Amniotic stem cell (primary cell): Measurements from ENCODE around the gene DEPDC5.
"Not testable (repeated sequence)": the region's sequence is repeated elsewhere in the genome, so short reads cannot be mapped to it uniquely, and the experiment has no call there.

Experiments
- DNase-seq: peaks from one replicate; lab custom pipeline; 2025; lab: John Stamatoyannopoulos, UW

Gene DEPDC5

DNA sequence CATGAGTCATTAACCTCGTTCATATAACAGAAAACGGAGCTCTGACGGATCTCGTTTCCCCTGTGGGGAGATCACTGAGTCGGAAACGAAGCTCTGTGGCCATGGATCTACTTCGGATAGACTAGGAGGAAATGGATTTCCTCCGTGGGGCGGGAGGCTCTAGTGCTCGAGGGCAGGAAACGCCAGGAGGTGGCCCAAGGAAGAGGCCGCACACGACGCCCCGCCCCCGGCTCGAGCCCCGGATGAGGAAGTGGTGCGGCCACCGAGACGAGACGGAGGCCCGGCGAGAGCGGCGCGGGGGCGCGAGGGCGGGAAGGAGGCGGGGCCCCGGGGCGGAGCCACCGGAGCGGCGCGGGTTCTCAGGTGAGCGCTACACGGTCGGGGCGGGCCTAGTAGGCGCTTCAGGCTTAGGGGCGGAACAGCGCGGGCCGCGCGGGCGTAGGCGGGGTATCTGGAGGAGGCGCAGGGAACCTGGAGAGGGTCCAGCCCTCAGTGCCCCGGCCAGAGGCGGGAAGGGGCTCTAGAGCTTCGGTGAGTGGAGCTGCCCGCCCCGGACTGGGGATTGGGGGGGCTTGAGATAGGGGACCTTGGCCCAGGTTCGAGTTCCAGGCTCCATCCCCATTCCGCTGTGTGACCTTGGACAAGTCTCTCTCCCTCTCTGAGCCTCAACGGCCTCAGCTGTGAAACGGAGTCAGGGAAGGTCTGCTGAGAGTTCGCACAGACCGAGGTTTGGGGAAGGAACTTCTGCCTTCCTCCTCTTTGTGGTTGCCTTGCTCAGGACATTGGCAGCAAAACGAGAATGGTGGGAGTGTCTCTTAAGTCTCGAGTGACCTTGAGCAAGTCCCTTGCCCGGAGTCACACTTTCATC, at the start of gene DEPDC5:
DEPDC5 (plus strand) TSS at position 386 of the 868 bp plus-strand sequence. CDS start 903 bp downstream, outside the sequence.
- DNase-seq: peak; percentile 86

DNA sequence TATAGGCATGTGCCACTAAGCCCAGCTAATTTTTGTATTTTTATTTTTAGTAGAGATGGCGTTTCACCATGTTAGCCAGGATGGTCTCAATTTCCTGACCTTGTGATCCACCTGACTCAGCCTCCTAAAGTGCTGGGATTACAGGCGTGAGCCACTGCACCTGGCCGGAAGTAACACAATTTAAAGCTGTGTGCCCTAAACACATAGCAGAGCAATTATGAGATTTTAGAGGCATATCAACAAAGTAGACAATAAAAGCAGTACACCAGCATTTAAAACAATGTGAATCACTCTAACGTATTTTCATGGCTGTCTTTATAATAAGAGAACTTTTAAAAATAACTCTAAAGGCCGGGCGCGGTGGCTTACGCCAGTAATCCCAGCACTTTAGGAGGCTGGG, 46.3 kb upstream of the DEPDC5 start:
- no peak for DNase-seq

DNA sequence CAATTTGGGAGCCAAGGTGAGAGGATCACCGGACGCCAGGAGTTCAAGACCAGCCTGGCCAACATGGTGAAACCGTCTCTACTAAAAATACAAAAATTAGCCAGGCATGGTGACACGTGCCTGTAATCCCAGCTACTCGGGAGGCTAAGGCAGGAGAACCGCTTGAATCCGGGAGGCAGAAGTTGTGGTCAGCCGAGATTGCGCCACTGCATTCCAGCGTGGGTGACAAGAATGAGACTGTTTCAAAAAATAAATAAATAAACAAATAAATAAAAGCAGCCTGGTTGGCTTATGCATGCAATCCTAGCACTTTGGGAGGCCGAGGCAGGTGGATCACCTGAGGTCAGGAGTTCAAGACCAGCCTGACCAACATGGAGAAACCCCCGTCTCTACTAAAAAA, 42.6 kb upstream of the DEPDC5 start:
- not testable (repeated sequence) for DNase-seq

DNA sequence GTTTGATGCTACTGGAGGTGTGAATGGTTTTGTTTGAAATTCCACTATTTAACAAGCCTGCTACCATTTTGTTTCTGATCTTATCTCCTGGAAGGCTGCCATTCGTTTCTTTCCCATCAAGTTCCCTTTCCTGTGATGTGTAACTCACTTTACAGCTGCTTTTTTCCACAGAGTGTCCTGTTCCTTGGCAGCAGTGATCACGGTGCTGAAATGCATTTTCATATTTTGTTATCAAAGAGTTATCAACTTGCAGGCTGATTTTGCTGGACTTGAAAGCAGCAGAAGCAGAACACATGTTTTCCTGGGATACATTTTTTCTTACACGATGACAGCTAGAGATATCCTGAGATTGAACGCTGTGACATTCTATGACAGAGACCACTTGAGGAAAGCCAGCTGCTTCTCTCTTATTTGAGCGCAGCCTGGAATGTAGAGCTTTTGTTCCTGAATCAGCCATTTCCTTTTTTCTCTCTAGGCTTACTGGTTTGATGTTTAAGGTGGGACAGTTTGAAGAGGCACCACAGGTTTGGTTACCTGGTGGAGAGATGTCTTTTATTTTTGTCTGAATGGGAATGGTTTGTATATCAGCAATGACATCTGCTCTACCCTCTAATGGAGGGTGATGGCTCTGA, 38.6 kb upstream of the DEPDC5 start:
- no peak for DNase-seq

DNA sequence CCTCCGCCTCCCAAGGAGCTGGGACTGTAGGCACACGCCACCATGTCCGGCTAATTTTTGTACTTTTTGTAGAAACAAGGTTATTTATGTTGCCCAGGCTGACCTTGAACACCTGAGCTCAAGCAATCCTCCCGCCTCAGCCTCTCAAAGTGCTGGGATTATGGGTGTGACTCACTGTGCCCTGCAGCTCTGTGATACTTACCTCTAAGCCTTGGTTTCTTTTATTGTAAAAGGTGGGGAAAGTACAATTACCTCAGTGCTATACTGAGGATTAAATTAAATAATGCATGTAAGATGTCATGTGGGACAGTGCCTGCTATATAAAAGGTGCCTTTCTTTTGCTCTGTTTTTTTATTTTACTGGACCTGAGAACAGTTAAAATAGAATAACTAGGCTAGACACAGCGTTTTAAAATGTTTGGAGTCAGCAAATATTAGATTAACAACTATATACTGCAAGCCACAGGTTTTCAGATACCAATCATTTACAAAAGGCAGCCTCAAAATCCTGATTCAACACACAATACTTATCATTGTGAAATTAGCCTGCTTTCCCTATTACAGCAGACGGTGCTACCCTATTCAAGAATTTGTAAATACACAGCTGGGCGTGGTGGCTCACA, 33.9 kb upstream of the DEPDC5 start:
- no peak for DNase-seq

DNA sequence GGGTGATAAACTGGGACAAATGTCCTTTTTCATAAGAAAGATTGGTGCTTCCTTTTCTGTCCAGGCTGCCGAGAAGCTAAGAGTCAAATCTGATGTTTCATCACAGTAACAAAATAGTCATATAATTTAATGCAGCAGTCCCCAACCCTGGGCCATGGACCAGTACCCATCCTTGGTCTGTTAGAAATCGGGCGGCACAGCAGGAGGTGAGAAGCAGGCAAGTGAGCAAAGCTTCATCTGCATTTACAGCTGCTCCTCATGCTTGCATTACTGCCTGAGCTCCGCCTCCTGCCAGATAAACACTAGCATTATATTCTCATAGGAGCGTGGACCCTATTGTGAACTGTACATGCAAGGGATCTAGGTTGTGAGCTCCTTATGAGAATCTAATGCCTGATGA, 30.1 kb upstream of the DEPDC5 start:
- no peak for DNase-seq

DNA sequence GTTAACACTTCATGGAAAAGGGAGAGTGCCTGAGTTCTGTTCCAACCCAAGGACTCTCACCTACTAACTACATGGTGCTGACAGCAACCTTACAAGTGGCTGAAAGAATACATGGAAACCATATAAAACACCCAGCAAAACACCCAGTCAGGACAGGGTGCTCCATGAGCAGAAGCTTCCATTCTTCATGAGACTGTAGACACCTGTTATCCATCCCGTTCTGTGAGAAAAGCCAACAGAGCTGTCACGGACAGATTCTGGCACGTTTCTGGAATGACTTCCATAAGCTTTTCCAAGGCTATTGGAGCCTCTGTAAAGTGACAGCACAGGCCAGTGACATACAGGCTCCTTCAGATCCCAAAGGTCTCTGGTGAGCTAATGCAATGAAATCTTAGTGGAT, 27.1 kb upstream of the DEPDC5 start:
- DNase-seq: no peak

DNA sequence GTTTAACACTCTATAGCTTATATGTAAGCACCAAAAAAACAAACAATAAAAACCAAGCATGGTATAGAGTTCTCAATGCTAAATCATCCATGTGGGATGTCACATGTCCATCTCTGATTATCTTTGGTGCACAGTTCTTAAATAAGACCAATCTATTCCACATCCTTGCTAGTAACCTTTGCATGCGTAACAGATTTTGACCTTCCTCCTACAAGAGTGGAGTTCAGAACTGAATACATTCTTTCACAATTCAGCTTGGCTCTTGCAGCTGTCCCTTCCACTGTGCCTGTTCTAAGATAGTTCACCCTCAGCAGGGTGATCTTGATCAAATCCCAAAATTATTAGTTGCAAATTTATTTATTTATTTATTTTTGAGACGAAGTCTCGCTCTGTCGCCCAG, 25.0 kb upstream of the DEPDC5 start:
- no peak for DNase-seq

DNA sequence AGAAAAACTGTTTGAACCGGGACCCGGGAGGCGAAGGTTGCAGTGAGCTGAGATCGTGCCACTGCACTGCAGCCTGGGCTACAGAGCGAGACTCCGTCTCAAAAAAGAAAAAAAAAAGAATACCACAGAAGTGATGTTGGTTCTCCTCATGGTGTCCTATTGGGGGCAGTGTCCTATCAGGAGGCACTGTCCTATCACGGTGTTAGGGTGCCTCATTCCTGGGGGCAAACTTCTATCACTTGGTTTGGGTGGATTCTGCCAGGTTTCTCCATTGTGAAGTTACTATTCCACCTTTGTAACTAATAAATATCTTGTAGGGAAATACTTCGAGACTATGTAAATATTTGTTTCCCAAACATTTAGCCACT, 23.5 kb upstream of the DEPDC5 start:
- DNase-seq: no peak

DNA sequence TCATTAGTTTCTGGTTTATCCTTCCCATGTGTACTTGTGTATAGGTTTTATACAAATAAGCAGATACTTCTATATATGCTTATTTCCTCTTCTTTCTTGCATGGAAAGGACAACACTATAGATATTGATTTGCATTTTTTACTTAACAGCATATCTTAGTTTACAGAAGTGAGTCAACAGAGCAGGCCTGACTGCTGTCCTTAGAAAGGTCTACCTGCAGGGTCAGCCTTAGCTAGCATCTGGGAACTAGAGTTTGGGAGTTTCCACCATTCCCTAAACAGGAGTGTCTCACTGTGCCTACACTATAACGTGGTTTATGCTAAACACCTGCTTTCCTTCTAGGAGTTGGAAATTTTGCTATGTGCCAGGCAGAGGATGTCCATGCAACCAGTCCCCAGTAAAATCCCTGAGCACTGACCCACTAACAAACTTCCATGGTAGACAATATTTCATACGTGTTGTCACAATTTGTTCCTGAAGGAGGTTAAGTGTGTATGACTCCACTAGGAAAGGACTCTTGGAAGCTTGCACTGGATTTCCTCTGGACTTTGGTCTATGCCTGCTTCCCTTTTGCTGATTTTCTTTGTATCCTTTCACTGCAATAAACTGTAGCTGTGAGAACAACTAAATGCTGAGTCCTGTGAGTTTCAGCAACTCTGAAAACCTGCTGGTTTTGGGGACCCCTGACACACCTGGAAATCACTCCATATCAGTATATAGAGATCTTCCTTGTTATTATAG, 21.6 kb upstream of the DEPDC5 start:
- no peak for DNase-seq

DNA sequence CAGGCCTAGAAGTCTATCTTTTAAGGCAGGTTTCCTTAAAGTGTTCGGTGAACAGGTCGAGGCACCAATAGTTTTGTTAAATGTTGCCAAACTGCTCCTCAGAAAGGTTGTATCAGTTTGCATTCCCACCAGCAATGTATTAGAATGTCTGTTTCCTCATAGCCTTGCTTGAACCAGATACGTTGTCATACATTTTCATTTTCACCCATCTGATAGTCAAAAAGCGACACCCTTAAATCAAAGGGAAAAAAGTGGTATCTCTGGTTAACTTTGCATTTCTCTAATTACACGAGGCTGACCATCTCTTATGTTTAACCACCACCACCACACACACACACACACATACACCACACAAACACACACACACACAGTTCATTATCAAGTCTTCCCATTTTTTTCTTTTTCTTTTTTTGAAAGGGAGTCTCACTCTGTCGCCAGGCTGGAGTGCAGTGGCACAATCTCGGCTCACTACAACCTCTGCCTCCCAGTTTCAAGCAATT, 20.2 kb upstream of the DEPDC5 start:
- no peak for DNase-seq

DNA sequence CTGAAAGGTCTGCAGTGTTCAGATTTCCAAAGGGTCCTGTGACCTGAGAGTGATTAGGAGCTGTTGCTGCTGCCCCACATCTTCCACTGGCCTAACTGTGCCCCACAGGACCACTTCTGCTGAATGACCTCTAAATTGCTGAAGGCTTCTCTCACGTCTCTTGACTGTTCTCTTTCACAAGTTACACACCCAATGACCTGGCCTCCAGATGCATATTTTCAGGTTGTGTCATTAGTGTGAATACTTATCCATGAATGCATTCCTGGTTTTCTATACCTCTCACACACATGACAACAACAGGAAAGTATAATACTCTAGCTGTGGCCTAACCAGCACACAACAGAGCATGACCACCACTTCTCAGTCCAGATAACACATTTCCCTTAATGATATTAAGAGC, 19.3 kb upstream of the DEPDC5 start:
- peak; percentile 28 for DNase-seq

DNA sequence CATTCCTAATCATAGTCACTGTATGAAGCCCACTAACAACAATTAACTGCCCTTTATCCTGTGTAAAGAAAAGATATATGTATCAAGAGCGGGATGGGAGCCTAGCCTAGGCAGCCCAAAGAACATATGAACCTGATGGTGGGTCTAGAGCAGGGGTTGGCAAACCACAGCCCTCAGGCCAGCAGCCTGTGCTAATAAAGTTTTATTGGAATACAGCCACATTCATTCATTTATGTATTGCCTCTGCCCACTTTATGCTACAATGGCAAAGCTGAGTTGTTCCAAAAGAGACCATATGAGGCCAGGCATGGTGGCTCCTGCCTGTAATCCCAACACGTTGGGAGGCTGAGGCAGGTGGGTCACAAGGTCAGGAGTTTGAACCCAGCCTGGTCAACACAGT, 17.4 kb upstream of the DEPDC5 start:
- DNase-seq: no peak

DNA sequence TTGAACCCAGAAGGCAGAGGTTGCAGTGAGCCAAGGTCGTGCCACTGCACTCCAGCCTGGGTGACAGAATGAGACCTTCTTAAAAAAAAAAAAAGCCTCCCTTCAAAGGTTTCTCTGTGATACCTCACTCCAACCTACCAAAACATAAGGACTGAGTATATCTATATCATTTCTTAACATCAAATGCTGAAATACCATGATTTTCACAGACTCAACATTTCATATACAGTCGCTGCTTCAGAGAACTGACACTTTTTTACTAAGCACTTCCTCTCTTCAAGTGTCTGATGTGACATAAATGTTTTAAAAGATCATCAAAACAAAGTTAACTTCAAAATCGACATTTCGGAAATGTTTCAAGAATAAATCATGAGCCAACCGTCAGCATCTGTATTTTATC, 15.9 kb upstream of the DEPDC5 start:
- DNase-seq: no peak

DNA sequence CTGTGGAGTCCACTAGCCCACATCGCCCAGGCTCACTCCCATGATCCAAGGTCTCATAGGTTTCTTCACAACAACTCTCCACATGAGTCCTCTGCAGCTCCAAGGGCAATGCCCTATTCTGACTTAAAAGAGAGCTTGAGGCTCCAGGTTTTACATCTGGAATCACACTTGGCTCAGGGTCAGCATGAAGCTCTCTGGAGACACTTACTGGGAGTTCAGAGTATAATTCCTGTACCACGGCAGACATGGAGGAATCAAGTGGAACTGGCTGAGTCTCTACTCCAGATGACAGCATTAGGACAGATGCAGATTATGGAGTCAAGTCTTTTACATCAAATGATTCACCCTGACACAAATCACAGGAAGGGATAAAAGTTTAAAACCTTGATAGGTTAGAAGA, 15.3 kb upstream of the DEPDC5 start:
- DNase-seq: no peak

DNA sequence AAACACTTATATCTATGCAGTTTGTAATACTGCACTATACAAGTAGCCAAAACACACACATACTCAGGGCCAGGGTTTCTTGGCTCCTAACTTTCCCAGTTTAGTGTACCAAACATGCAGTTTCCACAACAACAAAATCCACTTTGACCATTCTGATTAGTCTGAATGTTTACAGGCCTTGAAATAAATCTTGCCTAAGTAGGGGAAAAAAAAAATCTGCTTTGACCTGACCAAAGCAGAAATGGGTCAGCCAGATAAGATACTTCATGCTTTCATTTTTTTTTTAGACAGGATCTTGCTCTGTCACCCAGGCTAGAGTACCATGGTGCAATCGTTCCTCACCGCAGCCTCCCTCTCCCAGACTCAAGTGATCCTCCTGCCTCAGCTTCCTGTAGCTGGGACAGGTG, 14.0 kb upstream of the DEPDC5 start:
- no peak for DNase-seq

DNA sequence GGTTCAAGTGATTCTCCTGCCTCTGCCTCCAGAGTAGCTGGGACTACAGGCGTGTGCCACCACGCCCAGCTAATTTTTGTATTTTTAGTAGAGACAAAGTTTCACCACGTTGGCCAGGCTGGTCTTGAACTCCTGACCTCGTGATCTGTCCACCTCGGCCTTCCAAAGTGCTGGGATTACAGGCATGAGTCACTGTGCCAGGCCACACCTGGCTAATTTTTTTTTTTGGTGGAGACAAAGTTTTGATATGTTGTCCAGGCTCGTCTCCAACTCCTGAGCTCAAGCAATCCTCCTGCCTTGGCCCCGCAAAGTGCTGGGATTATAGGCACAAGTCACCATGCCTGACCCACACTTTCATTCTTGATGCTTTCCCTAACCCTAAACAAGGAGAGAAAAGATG, 13.5 kb upstream of the DEPDC5 start:
- not testable (repeated sequence) for DNase-seq

DNA sequence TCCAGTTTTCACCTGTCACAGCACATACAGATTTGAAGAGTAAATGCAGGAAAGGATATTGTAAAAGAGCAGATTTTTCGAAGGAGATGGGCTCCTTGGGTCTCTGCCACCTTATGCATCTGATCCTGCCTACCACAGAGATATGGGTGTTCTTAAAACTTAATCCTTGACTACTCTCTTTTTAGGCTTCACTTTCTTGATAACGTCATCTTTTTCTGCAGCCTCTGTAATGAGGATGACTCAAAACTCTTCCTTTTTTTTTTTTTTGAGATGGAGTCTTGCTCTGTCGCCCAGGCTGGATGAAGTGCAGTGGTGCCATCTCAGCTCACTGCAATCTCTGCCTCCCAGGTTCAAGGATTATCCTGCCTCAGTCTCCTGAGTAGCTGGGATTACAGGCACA, 11.7 kb upstream of the DEPDC5 start:
- no peak for DNase-seq

DNA sequence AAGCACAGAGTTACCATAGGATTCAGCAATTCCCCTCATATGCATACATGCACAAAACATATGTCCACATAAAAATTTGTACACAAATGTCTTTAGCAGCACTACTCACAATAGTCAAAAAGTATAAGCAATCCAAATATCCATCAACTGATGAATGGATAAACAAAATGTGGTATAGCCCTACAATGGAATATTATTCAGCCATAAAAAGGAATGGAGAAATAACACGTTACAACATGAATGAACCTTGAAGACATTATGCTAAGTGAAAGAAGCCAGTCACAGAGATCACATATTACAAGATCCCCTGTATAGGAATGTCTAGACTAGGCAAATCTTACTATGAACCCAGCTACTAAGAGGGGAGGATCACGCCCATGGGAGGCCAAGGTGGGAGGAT, 11.1 kb upstream of the DEPDC5 start:
- DNase-seq: no peak

DNA sequence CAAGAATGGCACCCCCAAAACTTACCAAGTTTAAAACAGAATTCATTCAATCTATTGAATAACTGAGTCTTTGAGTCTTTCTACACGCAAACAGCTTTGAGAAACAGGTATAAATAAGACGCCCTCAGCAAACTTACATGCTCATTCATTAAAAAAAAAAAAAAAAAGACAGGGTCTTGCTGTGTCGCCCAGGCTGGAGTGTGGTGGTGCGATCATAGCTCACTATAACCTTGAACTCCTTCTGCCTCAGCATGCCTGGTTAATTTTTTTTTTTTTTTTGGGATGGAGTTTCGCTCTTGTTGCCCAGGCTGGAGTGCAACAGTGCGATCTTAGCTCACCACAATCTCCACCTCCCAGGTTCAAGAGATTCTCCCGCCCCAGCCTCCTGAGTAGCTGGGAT, 9.9 kb upstream of the DEPDC5 start:
- DNase-seq: no peak

DNA sequence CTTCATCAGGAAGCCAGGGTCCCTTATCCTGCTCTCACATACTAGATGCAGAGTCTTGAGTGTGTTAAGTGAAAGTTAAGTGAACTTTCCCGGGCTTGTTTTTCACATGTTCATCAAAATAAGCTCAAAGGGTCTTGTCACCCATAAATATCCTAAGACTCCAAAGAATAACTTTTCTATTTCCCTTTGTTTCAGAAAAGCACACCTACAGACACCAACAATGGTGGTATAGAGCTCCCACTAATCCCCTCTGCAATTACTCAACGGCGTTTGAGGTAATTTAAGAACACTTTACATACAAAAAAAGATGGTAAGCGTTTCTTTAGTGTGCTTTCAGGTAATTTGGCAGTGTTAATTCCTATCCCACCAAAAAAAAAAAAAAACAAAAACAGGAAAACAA, 6.4 kb upstream of the DEPDC5 start:
- DNase-seq: no peak

DNA sequence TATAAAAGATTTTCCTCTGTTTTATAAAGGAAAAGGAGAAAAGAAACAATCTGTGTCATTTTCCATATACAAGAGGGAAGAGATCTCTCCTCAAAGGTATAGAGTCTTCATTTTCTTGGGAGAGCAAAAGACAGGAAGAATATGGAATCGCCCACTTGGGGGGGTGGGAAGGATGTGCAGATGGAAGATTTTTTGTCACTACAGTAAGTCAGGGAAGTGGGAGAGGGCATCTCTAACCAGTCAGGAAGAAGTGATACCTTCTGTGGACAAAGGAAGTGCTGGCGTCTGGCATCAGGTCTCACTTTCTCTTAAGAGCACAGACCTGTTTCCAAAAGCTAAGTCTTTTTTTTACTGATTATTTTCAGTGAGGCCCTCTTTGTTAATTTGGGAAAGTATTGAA, 5.3 kb upstream of the DEPDC5 start:
- DNase-seq: no peak
